Brain pericyte (primary cell): ENCODE results near the gene SMAD3.
"Not testable (repeated sequence)": the region's sequence is repeated elsewhere in the genome, so short reads cannot be mapped to it uniquely, and the experiment has no call there.

Experiments used
- DNase-seq: peaks from one replicate; pipeline ENCODE4 v3.0.0-alpha.2; 2012; ENCODE audit warnings: low read depth, low spot score

Gene SMAD3

GRCh38 chr15:67142092-67142766 is 76.8 kb downstream of the SMAD3 start:
- no peak for DNase-seq

GRCh38 chr15:67142767-67143100 is 77.3 kb downstream of the SMAD3 start:
- DNase-seq, result no peak

GRCh38 chr15:67143646-67144045 is 78.2 kb downstream of the SMAD3 start:
- no peak for DNase-seq

- DNase-seq, result no peak
Measured at GRCh38 chr15:67144609-67145311, 79.4 kb downstream of the SMAD3 start.

GRCh38 chr15:67145312-67145610 is 79.9 kb downstream of the SMAD3 start:
- DNase-seq, result no peak

GRCh38 chr15:67145710-67146109 is 80.3 kb downstream of the SMAD3 start:
- no peak for DNase-seq

- DNase-seq, result no peak
Measured at GRCh38 chr15:67146234-67146633, 80.8 kb downstream of the SMAD3 start.

GRCh38 chr15:67146875-67147381 is 81.5 kb downstream of the SMAD3 start:
- DNase-seq, result no peak

GRCh38 chr15:67147396-67147949 is 82.1 kb downstream of the SMAD3 start:
- DNase-seq, result no peak

GRCh38 chr15:67148196-67148701 is 82.8 kb downstream of the SMAD3 start:
- DNase-seq, result no peak

- no peak for DNase-seq
Measured at GRCh38 chr15:67149068-67149772, 83.8 kb downstream of the SMAD3 start.

GRCh38 chr15:67149773-67150022 is 84.3 kb downstream of the SMAD3 start:
- no peak for DNase-seq

GRCh38 chr15:67150023-67150860 is 84.8 kb downstream of the SMAD3 start:
- peak; percentile 97 for DNase-seq

GRCh38 chr15:67152429-67152828 is 87.0 kb downstream of the SMAD3 start:
- DNase-seq, result no peak

- not testable (repeated sequence) for DNase-seq
Measured at GRCh38 chr15:67153044-67153443, 87.6 kb downstream of the SMAD3 start.

- no peak for DNase-seq
Measured at GRCh38 chr15:67154249-67154648, 88.8 kb downstream of the SMAD3 start.

- DNase-seq, result no peak
Measured at GRCh38 chr15:67156426-67156825, 91.0 kb downstream of the SMAD3 start.

GRCh38 chr15:67156834-67157233 is 91.4 kb downstream of the SMAD3 start:
- DNase-seq, result no peak

GRCh38 chr15:67157521-67158252 is 92.3 kb downstream of the SMAD3 start:
- no peak for DNase-seq

GRCh38 chr15:67158367-67158766 is 93.0 kb downstream of the SMAD3 start:
- no peak for DNase-seq

- DNase-seq, result no peak
Measured at GRCh38 chr15:67161412-67161811, 96.0 kb downstream of the SMAD3 start.
